HUES64 (cell line): ENCODE measurements around the gene OTULIN.

Experiments
- H3K27ac ChIP-seq: 2 replicates; pipeline ENCODE4 v1.7.0; 2013; ENCODE audit warnings: low read depth, low read length, inconsistent platforms
- H3K27me3 ChIP-seq: 2 replicates; pipeline ENCODE4 v1.6.1; 2013; ENCODE audit warnings: mild to moderate bottlenecking, low read length; ENCODE audit not compliant: insufficient read depth
- H3K36me3 ChIP-seq: 2 replicates; pipeline ENCODE4 v1.6.1; 2013; ENCODE audit warnings: mild to moderate bottlenecking, low read length; ENCODE audit not compliant: insufficient read depth
- H3K4me1 ChIP-seq: 2 replicates; pipeline ENCODE4 v1.6.1; 2013; ENCODE audit warnings: mild to moderate bottlenecking, low read length, moderate library complexity; ENCODE audit not compliant: insufficient read depth
- H3K4me3 ChIP-seq: 2 replicates; pipeline ENCODE4 v1.5.1; 2013; ENCODE audit warnings: mild to moderate bottlenecking, low read length, moderate library complexity
- H3K9ac ChIP-seq: 2 replicates; pipeline ENCODE4 v1.6.1; 2013; ENCODE audit warnings: mild to moderate bottlenecking, low read depth, low read length
- H3K9me3 ChIP-seq: 2 replicates; pipeline ENCODE4 v1.6.1; 2013; ENCODE audit warnings: low read depth, low read length; ENCODE audit not compliant: insufficient read depth
- WGBS: fragments of 150-250, 120-280 bp; methylation state at CpG from one replicate; pipeline ENCODE4 v1.1.7; 2013; ENCODE audit warnings: missing lambda C conversion rate; 5-methylcytosine and 5-hydroxymethylcytosine counted together

The OTULIN gene

DNA sequence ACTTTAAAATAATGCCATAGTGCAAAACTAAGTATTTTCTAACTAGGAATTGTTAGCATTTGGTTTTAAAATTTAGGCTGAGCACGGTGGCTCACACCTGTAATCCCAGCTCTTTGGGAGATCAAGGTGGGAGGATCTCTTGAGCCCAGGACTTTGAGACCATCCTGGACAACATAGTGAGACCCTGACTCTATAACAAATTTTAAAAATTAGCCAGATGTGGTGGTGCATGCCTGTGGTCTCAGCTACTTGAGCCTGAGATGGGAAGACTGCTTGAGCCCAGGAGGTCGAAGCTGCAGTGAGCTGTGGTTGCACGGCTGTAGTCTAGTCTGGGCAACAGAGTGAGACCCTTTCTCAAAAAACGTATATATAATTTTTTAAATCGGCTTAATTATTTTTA is 4.9 kb downstream of the OTULIN start:
- H3K9ac ChIP-seq: no peak overlapping the region
- peaks cover 31% of the 10 kb centered on the region for H3K4me1 ChIP-seq
- no peaks in the 10 kb centered on the region for H3K9me3 ChIP-seq
- H3K4me3 ChIP-seq: no peak overlapping the region
- 98% methylated on average over 4 of the region's 5 CpGs for WGBS
- H3K27ac ChIP-seq: no peak overlapping the region
- peaks cover 5% of the 10 kb centered on the region; the same call in 1 of the 2 replicates for H3K36me3 ChIP-seq
- H3K27me3 ChIP-seq: peaks cover 14% of the 10 kb centered on the region

DNA sequence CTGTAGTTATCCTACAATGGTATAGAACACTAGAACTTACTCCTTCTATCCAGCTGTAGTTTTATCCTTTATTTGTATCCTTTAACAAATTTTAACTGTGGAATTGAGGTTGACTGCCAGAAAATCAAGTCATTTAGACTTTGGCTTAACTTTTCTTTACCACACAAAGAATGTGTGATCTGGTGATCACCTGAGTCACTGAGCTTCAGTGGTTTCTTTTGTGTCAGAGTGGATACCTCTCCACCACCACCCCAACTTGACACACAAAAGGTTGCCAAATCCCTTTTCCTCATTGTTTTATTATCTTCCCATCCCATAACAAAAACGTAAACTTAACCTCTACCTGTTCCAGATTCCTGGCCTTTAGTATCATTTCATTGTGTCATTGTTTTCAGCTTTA is 5.5 kb downstream of the OTULIN start:
- H3K27ac ChIP-seq: no peak overlapping the region

GRCh38 chr5:14671414-14671813 is 6.9 kb downstream of the OTULIN start:
- WGBS: 92% methylated on average over 1 of the region's 2 CpGs
- Histone ChIP-seq H3K36me3 (peaks cover 5% of the 10 kb centered on the region; the same call in 1 of the 2 replicates), H3K4me1 (peaks cover 37% of the 10 kb centered on the region), H3K9ac (no peak overlapping the region), H3K4me3 (no peak overlapping the region), H3K9me3 (no peaks in the 10 kb centered on the region), H3K27me3 (no peaks in the 10 kb centered on the region), H3K27ac (no peak overlapping the region)

More for the DNA sequence above, 5.5 kb downstream of the OTULIN start:
- Histone ChIP-seq H3K9me3 (no peaks in the 10 kb centered on the region), H3K4me1 (peaks cover 35% of the 10 kb centered on the region), H3K27me3 (peaks cover 13% of the 10 kb centered on the region), H3K9ac (no peak overlapping the region), H3K36me3 (peaks cover 5% of the 10 kb centered on the region; the same call in 1 of the 2 replicates), H3K4me3 (no peak overlapping the region)
- 86% methylated on average over 1 of the region's 1 CpG for WGBS

DNA sequence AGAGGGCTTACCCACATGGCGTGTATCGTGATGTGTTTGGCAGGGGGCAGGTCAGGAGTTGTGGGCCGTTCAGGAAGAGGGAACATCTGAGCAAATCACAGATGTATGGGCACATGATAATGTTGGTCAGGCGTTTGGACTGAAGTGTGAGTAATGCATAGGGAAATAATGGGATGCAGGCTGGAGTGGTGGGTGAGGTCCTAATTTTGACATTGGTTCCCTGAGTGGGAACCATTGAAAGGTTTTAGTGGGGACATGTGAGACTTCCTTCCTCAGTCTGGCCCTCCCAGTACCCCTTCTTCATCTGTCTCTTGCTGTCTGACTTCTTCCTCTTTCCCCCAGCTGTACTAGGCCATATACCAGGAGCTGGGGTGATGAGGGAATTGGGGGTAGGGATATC is 7.6 kb downstream of the OTULIN start:
- Histone ChIP-seq H3K9ac (no peak overlapping the region), H3K4me3 (no peak overlapping the region), H3K27me3 (no peaks in the 10 kb centered on the region), H3K9me3 (no peaks in the 10 kb centered on the region), H3K4me1 (peaks cover 37% of the 10 kb centered on the region), H3K27ac (no peak overlapping the region), H3K36me3 (peaks cover 5% of the 10 kb centered on the region; the same call in 1 of the 2 replicates)
- WGBS: 93% methylated on average over 4 of the region's 4 CpGs

DNA sequence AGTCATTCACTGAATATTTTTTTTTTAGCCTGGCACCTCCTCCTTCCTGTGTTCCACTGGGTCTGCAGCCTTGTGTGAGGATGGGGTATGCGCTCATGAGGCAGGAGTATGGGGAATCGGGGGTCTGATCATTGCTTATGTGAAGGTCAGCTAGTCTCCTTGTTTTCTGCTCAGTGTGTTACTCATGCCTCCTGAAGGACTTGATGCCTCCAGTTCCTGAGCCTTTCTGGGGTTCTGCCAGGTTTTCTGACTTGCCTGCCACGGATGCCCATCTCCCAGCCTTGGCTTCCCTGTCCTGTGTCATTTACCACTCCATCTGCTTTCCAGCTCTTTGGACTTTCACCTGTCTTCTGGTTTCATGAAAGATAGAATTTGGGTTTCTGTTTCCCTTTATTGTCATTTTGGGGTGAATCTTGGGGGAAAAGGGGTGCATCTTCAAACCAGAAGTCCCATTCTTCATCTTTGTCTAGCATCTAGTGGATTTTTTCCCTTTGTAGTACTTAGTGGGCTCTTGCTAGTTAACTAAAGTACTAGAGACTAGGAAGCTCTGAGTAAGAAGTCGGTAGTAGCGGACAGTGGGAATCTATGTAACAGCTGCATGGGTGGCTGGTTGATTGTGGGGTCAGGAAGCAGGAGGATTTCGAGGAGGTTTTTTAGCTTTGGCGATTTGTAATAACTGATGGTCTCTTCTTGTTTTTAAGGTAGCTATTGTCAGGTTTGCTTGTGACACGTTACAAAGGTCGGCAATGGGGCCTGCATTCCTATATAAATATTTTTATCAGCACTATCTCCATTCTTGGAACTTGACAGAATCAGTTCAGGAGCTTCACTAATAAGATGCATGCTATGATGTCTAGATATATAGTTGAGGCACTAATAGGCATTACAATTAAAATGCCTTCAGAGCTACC is 8.2 kb downstream of the OTULIN start:
- H3K9me3 ChIP-seq: no peaks in the 10 kb centered on the region
- peaks cover 5% of the 10 kb centered on the region; the same call in 1 of the 2 replicates for H3K36me3 ChIP-seq
- H3K9ac ChIP-seq: no peak overlapping the region
- no peaks in the 10 kb centered on the region for H3K27me3 ChIP-seq
- no peak overlapping the region for H3K27ac ChIP-seq
- H3K4me1 ChIP-seq: peaks cover 37% of the 10 kb centered on the region
- H3K4me3 ChIP-seq: no peak overlapping the region
- WGBS: 88% methylated on average over 8 of the region's 9 CpGs

DNA sequence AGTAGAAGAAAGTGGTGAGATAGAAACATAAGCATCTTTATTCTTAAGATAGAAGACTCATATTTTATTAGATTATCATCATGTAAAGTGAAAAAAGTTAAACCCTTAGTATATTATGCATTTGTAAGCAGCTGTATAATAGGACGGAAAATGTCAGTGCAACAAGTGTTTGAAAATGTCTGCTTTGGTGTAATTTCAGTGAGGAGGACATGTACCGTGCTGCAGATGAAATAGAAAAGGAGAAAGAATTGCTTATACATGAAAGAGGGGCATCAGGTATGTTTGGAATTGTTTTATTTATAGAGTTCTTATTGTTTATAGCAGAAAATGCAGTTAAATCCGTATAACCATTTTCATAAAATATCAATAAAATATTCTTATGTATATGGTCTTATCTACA is 8.9 kb downstream of the OTULIN start:
- H3K27me3 ChIP-seq: no peaks in the 10 kb centered on the region
- H3K9me3 ChIP-seq: no peaks in the 10 kb centered on the region
- H3K4me3 ChIP-seq: no peak overlapping the region
- H3K27ac ChIP-seq: no peak overlapping the region
- peaks cover 37% of the 10 kb centered on the region for H3K4me1 ChIP-seq
- peaks cover 3% of the 10 kb centered on the region; the same call in 1 of the 2 replicates for H3K36me3 ChIP-seq
- no peak overlapping the region for H3K9ac ChIP-seq
- WGBS: 90% methylated on average over 2 of the region's 3 CpGs

DNA sequence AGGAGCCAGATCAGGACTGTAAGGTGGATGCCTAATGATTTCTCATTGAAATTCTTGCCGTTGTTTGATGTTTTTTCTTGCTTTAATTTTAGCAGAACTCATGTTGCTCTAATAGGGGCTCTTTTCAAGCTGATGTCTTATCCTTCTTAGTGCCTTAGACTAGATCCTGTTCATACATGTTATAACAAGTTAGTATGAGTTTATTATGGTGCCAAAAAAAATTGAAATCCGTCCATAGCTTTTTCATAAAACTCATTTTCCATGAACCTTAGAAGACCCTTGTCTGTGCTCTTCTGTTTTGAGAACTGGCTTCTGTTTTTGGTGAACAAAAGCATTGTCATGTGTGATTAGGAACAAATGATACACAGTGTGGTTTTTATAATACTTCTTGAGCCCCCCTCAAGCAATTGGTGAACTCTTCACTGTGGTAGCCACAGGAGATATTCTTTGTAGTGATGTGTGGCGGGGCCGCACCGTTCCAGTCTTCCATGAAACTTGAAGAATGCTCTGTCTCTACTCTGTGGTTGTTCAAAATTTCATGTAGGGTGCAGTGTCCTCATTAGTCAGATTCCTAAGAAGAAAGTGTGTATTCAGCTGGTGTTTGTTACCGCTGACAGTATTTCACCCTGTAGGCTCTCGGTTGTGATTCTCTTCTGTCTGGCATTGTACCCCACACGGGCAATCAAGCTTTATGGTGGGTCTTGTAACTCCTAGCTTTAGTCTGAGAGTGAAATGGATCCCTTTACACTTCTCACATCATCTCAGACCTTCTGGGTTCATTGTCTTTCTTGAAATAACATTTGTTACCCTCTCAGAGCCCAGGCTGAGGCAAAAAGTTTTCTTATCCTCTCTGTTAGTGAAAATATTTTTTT is 10.7 kb downstream of the OTULIN start:
- Histone ChIP-seq H3K9ac (no peak overlapping the region), H3K4me1 (peaks cover 32% of the 10 kb centered on the region), H3K4me3 (no peak overlapping the region), H3K36me3 (peaks cover 16% of the 10 kb centered on the region), H3K9me3 (no peaks in the 10 kb centered on the region), H3K27ac (no peak overlapping the region), H3K27me3 (no peaks in the 10 kb centered on the region)
- 92% methylated on average over 7 of the region's 8 CpGs for WGBS

DNA sequence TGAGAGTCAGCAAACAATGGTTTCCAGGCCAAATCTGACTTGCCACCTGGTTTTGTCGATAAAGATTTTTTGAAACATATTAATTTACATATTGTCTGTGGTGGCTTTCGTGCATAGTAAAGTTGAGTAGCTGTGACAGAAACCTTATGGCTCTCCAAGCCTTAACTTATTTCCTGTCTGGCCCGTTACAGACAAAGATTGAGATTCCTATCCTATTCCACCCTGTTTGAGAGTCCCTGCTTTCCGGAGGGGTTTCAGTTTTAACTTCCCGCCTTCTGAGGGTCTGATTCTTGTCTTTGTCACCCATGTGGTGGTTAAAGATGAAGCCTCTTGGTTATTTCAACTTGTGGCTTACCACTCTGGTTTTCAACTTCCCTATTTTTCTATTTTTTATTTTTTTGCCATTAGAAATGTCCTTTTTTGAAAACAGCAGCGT is 11.4 kb downstream of the OTULIN start:
- H3K4me3 ChIP-seq: no peak overlapping the region
- H3K9ac ChIP-seq: no peak overlapping the region
- 98% methylated on average over 6 of the region's 6 CpGs for WGBS
- H3K4me1 ChIP-seq: peaks cover 32% of the 10 kb centered on the region
- H3K9me3 ChIP-seq: no peaks in the 10 kb centered on the region
- no peak overlapping the region for H3K27ac ChIP-seq
- no peaks in the 10 kb centered on the region for H3K27me3 ChIP-seq
- H3K36me3 ChIP-seq: peaks cover 17% of the 10 kb centered on the region

DNA sequence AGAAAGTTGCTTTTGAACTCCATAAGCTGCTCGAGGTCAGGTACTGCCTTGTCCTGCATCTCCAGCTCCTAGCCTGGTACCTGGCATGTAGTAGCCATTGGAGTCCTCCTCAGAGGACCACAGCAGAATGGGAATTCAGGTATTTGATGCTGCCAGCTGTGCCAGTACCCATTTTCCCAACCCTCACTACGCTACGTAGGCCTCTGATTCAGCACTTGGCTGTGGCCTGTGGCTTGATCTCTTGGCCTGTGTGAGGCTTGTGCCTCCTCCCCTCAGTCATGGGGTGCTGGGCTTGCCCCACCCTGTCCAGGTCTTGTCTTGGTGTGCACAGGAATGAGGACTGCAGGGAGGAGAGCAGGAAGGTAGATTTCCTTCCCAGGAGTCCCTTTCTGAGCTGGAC is 11.8 kb downstream of the OTULIN start:
- Histone ChIP-seq H3K4me3 (no peak overlapping the region), H3K27ac (no peak overlapping the region), H3K9ac (no peak overlapping the region), H3K27me3 (no peaks in the 10 kb centered on the region), H3K4me1 (peaks cover 32% of the 10 kb centered on the region), H3K9me3 (no peaks in the 10 kb centered on the region), H3K36me3 (peaks cover 21% of the 10 kb centered on the region)
- 92% methylated on average over 3 of the region's 3 CpGs for WGBS

- H3K36me3 ChIP-seq: peaks cover 43% of the 10 kb centered on the region
- no peak overlapping the region for H3K4me3 ChIP-seq
- H3K9ac ChIP-seq: no peak overlapping the region
- WGBS: 96% methylated on average over 5 of the region's 5 CpGs
- H3K27ac ChIP-seq: no peak overlapping the region
- H3K9me3 ChIP-seq: no peaks in the 10 kb centered on the region
- H3K4me1 ChIP-seq: peaks cover 17% of the 10 kb centered on the region
- no peaks in the 10 kb centered on the region for H3K27me3 ChIP-seq
These were observed 14.3 kb downstream of the OTULIN start for GRCh38 chr5:14678773-14679334.

- Histone ChIP-seq H3K4me3 (no peak overlapping the region), H3K36me3 (peaks cover 50% of the 10 kb centered on the region), H3K9me3 (no peaks in the 10 kb centered on the region), H3K27me3 (no peaks in the 10 kb centered on the region), H3K9ac (no peak overlapping the region), H3K27ac (no peak overlapping the region), H3K4me1 (peaks cover 12% of the 10 kb centered on the region)
- 93% methylated on average over 1 of the region's 1 CpG for WGBS
These were observed 15.1 kb downstream of the OTULIN start for GRCh38 chr5:14679595-14679994.
